DOHH2 (cell line): ENCODE results near the gene NENF.

Experiments
- H3F3A ChIP-seq: fragments of 200-600 bp; sonication (generic), shearing (Covaris generic); 2 replicates; pipeline ENCODE4 v1.6.0; 2016; ENCODE audit warnings: antibody characterized with exemption, mild to moderate bottlenecking; ENCODE audit not compliant: control insufficient read depth, insufficient read depth
- H3K27ac ChIP-seq: fragments of 200-600 bp; sonication (generic); 2 replicates; pipeline ENCODE4 v1.5.1; 2014; ENCODE audit warnings: low read depth, mild to moderate bottlenecking, low read length, moderate library complexity
- H3K27me3 ChIP-seq: fragments of 200-600 bp; sonication (generic); 2 replicates; pipeline ENCODE4 v1.6.1; 2014; ENCODE audit warnings: mild to moderate bottlenecking, low read length, mixed read lengths; ENCODE audit not compliant: control insufficient read depth
- H3K36me3 ChIP-seq: fragments of 200-600 bp; sonication (generic); 2 replicates; pipeline ENCODE4 v1.6.1; 2014; ENCODE audit warnings: mild to moderate bottlenecking, low read length, moderate library complexity, mixed read lengths; ENCODE audit not compliant: control insufficient read depth
- H3K4me1 ChIP-seq: fragments of 200-600 bp; sonication (generic); 2 replicates; pipeline ENCODE4 v1.6.1; 2014; ENCODE audit warnings: mild to moderate bottlenecking, low read length, mixed read lengths; ENCODE audit not compliant: control insufficient read depth
- H3K4me2 ChIP-seq: fragments of 200-600 bp; sonication (generic); 2 replicates; pipeline ENCODE4 v1.6.0; 2014; ENCODE audit warnings: mild to moderate bottlenecking, low read length, moderate library complexity
- H3K4me3 ChIP-seq: fragments of 200-600 bp; sonication (generic); 2 replicates; pipeline ENCODE4 v1.5.1; 2014; ENCODE audit warnings: mild to moderate bottlenecking, low read length, mixed read lengths
- H3K79me2 ChIP-seq: fragments of 200-600 bp; sonication (generic); 2 replicates; pipeline ENCODE4 v1.6.1; 2014; ENCODE audit warnings: mild to moderate bottlenecking, low read length, mixed read lengths; ENCODE audit not compliant: control insufficient read depth
- H3K9me2 ChIP-seq: fragments of 200-600 bp; sonication (generic); replicated peaks from 2 replicates; pipeline ENCODE4 v1.6.1; 2014; ENCODE audit warnings: mild to moderate bottlenecking, low read length, mixed read lengths; ENCODE audit not compliant: control insufficient read depth
- H3K9me3 ChIP-seq: fragments of 200-600 bp; sonication (generic); 2 replicates; pipeline ENCODE4 v1.6.1; 2014; ENCODE audit warnings: antibody characterized with exemption, low read length, mixed read lengths; ENCODE audit not compliant: control insufficient read depth, insufficient read depth
- H4K20me1 ChIP-seq: fragments of 200-600 bp; sonication (generic); 2 replicates; pipeline ENCODE4 v1.6.0; 2014; ENCODE audit warnings: low read depth, mild to moderate bottlenecking, antibody characterized with exemption, low read length, moderate library complexity; ENCODE audit not compliant: control insufficient read depth, insufficient read depth
- CTCF ChIP-seq: fragments of 200-600 bp; sonication (generic); IDR thresholded peaks from one replicate; pipeline ENCODE4 v1.5.1; 2014; ENCODE audit warnings: antibody characterized with exemption, mild to moderate bottlenecking, low read depth, low read length; ENCODE audit not compliant: poor library complexity, severe bottlenecking
- EZH2phosphoT487 ChIP-seq: fragments of 200-600 bp; sonication (generic); IDR thresholded peaks from 2 replicates; pipeline ENCODE4 v1.6.1; 2017; ENCODE audit warnings: borderline replicate concordance, mild to moderate bottlenecking, antibody characterized with exemption, low read length, moderate library complexity, mixed read lengths

The NENF gene

GRCh38 chr1:212465311-212465710 lies 32.6 kb downstream of the NENF start:
- no peaks in the 10 kb centered on the region for H3F3A ChIP-seq
- no peaks in the 10 kb centered on the region for H3K36me3 ChIP-seq
- no peak overlapping the region for H3K4me2 ChIP-seq
- no peaks in the 10 kb centered on the region for H3K9me2 ChIP-seq
- H3K79me2 ChIP-seq, result no peaks in the 10 kb centered on the region
- no peak overlapping the region for H3K4me3 ChIP-seq
- no peak for TF ChIP-seq EZH2phosphoT487
- no peak for TF ChIP-seq CTCF
- H3K27me3 ChIP-seq, result no peaks in the 10 kb centered on the region
- no peaks in the 10 kb centered on the region for H4K20me1 ChIP-seq
- no peaks in the 10 kb centered on the region for H3K9me3 ChIP-seq
- no peak overlapping the region for H3K27ac ChIP-seq
- H3K4me1 ChIP-seq, result no peaks in the 10 kb centered on the region

GRCh38 chr1:212466437-212466836 lies 33.7 kb downstream of the NENF start:
- H3K27me3 ChIP-seq, result no peaks in the 10 kb centered on the region
- H3K36me3 ChIP-seq, result no peaks in the 10 kb centered on the region
- TF ChIP-seq EZH2phosphoT487 (no peak), CTCF (no peak)
- no peaks in the 10 kb centered on the region for H3F3A ChIP-seq
- no peaks in the 10 kb centered on the region for H3K9me3 ChIP-seq
- H3K9me2 ChIP-seq, result no peaks in the 10 kb centered on the region
- H4K20me1 ChIP-seq, result no peaks in the 10 kb centered on the region
- no peaks in the 10 kb centered on the region for H3K4me1 ChIP-seq
- no peak overlapping the region for H3K4me3 ChIP-seq
- H3K27ac ChIP-seq, result no peak overlapping the region
- no peak overlapping the region for H3K4me2 ChIP-seq
- no peaks in the 10 kb centered on the region for H3K79me2 ChIP-seq

DNA sequence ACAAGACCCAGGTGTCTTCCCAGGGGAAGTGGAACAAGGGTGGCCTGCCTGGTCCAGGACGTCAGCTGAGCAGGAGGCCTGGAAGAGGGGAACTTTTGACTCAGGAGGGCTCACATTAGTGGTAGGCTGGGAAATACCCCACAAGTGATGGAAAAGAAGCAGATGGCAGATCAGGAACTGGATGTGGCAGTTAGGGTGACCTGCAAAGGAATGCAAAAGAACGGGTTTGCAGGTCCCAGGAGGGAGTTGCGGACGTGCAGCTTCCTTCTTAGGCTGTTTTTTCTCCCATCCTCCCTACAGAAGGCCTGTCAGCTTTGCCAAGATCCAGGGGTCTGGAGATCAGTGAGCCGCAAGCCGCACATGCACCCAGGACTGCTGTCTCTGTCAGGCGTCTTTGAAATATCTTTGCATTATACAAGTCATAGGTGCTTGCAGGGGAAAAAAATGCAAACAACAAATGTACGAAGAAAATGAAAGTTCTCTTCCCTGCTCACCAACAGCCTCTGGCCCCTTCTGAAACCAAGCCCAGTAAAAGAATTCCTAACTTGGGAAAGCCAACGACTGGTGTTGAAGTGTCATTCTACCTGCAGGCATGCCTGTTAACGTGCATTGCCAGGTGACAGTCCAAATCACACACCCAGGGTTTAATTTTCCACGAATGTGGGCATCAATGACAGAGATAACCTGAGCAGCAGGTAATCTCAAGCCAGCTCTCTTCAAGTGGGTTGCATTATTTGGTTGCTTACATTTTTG lies 34.4 kb downstream of the NENF start:
- Histone ChIP-seq H3K36me3 (no peaks in the 10 kb centered on the region), H3K9me2 (no peaks in the 10 kb centered on the region), H3K4me3 (no peak overlapping the region), H3K9me3 (no peaks in the 10 kb centered on the region), H3K27ac (no peak overlapping the region), H3K79me2 (no peaks in the 10 kb centered on the region), H3K4me2 (no peak overlapping the region), H4K20me1 (no peaks in the 10 kb centered on the region), H3K4me1 (no peaks in the 10 kb centered on the region), H3K27me3 (no peaks in the 10 kb centered on the region), H3F3A (no peaks in the 10 kb centered on the region)
- TF ChIP-seq EZH2phosphoT487 (no peak), CTCF (no peak)
